ENCODE results near the gene PDIA2.

Gene PDIA2

DNA sequence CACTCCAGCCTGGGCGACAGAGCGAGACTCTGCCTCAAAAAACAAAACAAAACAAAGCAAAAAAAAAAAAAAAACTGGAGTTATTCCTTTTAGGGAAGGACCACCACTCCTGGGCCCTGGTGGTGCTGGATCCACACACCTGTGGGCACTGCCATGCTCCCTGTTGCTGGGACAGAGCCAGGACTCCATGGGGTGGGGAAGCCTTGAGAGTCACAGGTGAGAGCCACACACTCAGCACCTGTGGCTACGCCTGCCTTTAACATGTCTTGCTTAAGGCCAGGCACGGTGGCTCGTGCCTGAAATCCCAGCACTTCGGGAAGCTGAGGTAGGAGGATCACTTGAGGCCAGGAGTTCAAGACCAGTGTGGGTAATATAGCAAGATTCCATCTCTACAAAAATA lies 18.3 kb downstream of the PDIA2 start:
- no peak for ATAC-seq (ENCODE audit: low read depth)
- Histone ChIP-seq H3K36me3 (ENCODE audit: low read depth) (peaks cover 35% of the 10 kb centered on the region), H3K4me3 (ENCODE audit: severe bottlenecking) (no peak overlapping the region), H3K27me3 (ENCODE audit: insufficient read depth, poor library complexity, severe bottlenecking) (no peaks in the 10 kb centered on the region), H3K4me1 (ENCODE audit: insufficient read depth, poor library complexity, severe bottlenecking) (no peaks in the 10 kb centered on the region), H3K9me3 (ENCODE audit: severe bottlenecking) (no peaks in the 10 kb centered on the region), H3K27ac (ENCODE audit: poor library complexity, severe bottlenecking) (no peak overlapping the region)
- no peak for DNase-seq (ENCODE audit: low spot score)
- TF ChIP-seq, protein P1, sequence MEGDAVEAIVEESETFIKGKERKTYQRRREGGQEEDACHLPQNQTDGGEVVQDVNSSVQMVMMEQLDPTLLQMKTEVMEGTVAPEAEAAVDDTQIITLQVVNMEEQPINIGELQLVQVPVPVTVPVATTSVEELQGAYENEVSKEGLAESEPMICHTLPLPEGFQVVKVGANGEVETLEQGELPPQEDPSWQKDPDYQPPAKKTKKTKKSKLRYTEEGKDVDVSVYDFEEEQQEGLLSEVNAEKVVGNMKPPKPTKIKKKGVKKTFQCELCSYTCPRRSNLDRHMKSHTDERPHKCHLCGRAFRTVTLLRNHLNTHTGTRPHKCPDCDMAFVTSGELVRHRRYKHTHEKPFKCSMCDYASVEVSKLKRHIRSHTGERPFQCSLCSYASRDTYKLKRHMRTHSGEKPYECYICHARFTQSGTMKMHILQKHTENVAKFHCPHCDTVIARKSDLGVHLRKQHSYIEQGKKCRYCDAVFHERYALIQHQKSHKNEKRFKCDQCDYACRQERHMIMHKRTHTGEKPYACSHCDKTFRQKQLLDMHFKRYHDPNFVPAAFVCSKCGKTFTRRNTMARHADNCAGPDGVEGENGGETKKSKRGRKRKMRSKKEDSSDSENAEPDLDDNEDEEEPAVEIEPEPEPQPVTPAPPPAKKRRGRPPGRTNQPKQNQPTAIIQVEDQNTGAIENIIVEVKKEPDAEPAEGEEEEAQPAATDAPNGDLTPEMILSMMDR (IDR thresholded peaks at IDR 0.05; ENCODE audit: poor library complexity, severe bottlenecking), result no peak

- H3K27ac ChIP-seq (ENCODE audit: poor library complexity, severe bottlenecking), result no peak overlapping the region
- no peak for ATAC-seq (ENCODE audit: low read depth)
These were observed 19.0 kb downstream of the PDIA2 start for GRCh38 chr16:301950-302349.

GRCh38 chr16:303760-304505 lies 21.0 kb downstream of the PDIA2 start:
- Histone ChIP-seq H3K27me3 (ENCODE audit: insufficient read depth, poor library complexity, severe bottlenecking) (no peaks in the 10 kb centered on the region), H3K4me3 (ENCODE audit: severe bottlenecking) (no peak overlapping the region), H3K36me3 (ENCODE audit: low read depth) (peaks cover 39% of the 10 kb centered on the region), H3K4me1 (ENCODE audit: insufficient read depth, poor library complexity, severe bottlenecking) (no peaks in the 10 kb centered on the region), H3K27ac (ENCODE audit: poor library complexity, severe bottlenecking) (no peak overlapping the region), H3K9me3 (ENCODE audit: severe bottlenecking) (no peaks in the 10 kb centered on the region)
- TF ChIP-seq, protein P1 (IDR thresholded peaks at IDR 0.05; ENCODE audit: poor library complexity, severe bottlenecking), result no peak
- ATAC-seq (ENCODE audit: low read depth) (no peak), DNase-seq (ENCODE audit: low spot score) (no peak)

More at GRCh38 chr16:301950-302349, 19.0 kb downstream of the PDIA2 start:
- no peak overlapping the region for H3K4me3 ChIP-seq (ENCODE audit: severe bottlenecking)
- peak; percentile 58 for DNase-seq (ENCODE audit: low spot score)
- TF ChIP-seq, protein P1 (IDR thresholded peaks at IDR 0.05; ENCODE audit: poor library complexity, severe bottlenecking), result no peak
- no peaks in the 10 kb centered on the region for H3K4me1 ChIP-seq (ENCODE audit: insufficient read depth, poor library complexity, severe bottlenecking)
- H3K9me3 ChIP-seq (ENCODE audit: severe bottlenecking), result no peaks in the 10 kb centered on the region
- peaks cover 37% of the 10 kb centered on the region for H3K36me3 ChIP-seq (ENCODE audit: low read depth)
- H3K27me3 ChIP-seq (ENCODE audit: insufficient read depth, poor library complexity, severe bottlenecking), result no peaks in the 10 kb centered on the region

- DNase-seq (ENCODE audit: low spot score) (no peak), ATAC-seq (ENCODE audit: low read depth) (no peak)
- Histone ChIP-seq H3K9me3 (ENCODE audit: severe bottlenecking) (no peaks in the 10 kb centered on the region), H3K4me3 (ENCODE audit: severe bottlenecking) (no peak overlapping the region), H3K27me3 (ENCODE audit: insufficient read depth, poor library complexity, severe bottlenecking) (no peaks in the 10 kb centered on the region), H3K4me1 (ENCODE audit: insufficient read depth, poor library complexity, severe bottlenecking) (no peaks in the 10 kb centered on the region), H3K27ac (ENCODE audit: poor library complexity, severe bottlenecking) (no peak overlapping the region), H3K36me3 (ENCODE audit: low read depth) (peaks cover 45% of the 10 kb centered on the region)
- TF ChIP-seq, protein P1 (IDR thresholded peaks at IDR 0.05; ENCODE audit: poor library complexity, severe bottlenecking), result no peak
These were observed 23.1 kb downstream of the PDIA2 start for GRCh38 chr16:305916-306626.
